Measurements from ENCODE around the gene TMEM132E.
A peak's percentile ranks its signal among the peaks of the same experiment; 100 is the strongest.

TMEM132E gene

GRCh38 chr17:34665150-34665806 is 85.9 kb downstream of the TMEM132E start:
- DNase-seq (ENCODE audit: low spot score), result no peak

- no peak for DNase-seq (ENCODE audit: low spot score)
Measured at GRCh38 chr17:34665819-34666763, 86.7 kb downstream of the TMEM132E start.

- DNase-seq (ENCODE audit: low spot score), result peak; percentile 5
Measured at GRCh38 chr17:34667656-34668055, 88.3 kb downstream of the TMEM132E start.

GRCh38 chr17:34668206-34668605 is 88.8 kb downstream of the TMEM132E start:
- DNase-seq (ENCODE audit: low spot score), result no peak

GRCh38 chr17:34669511-34669910 is 90.1 kb downstream of the TMEM132E start:
- DNase-seq (ENCODE audit: low spot score), result no peak

GRCh38 chr17:34670618-34671017 is 91.2 kb downstream of the TMEM132E start:
- no peak for DNase-seq (ENCODE audit: low spot score)

GRCh38 chr17:34671191-34671590 is 91.8 kb downstream of the TMEM132E start:
- DNase-seq (ENCODE audit: low spot score), result no peak

- DNase-seq (ENCODE audit: low spot score), result no peak
Measured at GRCh38 chr17:34672176-34672785, 92.9 kb downstream of the TMEM132E start.

- DNase-seq (ENCODE audit: low spot score), result no peak
Measured at GRCh38 chr17:34673516-34673915, 94.1 kb downstream of the TMEM132E start.

- no peak for DNase-seq (ENCODE audit: low spot score)
Measured at GRCh38 chr17:34673995-34674890, 94.9 kb downstream of the TMEM132E start.

GRCh38 chr17:34675143-34675542 is 95.8 kb downstream of the TMEM132E start:
- no peak for DNase-seq (ENCODE audit: low spot score)

GRCh38 chr17:34675605-34676004 is 96.2 kb downstream of the TMEM132E start:
- DNase-seq (ENCODE audit: low spot score), result no peak

- no peak for DNase-seq (ENCODE audit: low spot score)
Measured at GRCh38 chr17:34680151-34680550, 100.8 kb downstream of the TMEM132E start.

GRCh38 chr17:34682305-34682704 is 102.9 kb downstream of the TMEM132E start:
- no peak for DNase-seq (ENCODE audit: low spot score)

- DNase-seq (ENCODE audit: low spot score), result no peak
Measured at GRCh38 chr17:34683390-34683789, 104.0 kb downstream of the TMEM132E start.
